ENCODE measurements around the gene CNN1.
"Not testable (repeated sequence)": the region's sequence is repeated elsewhere in the genome, so short reads cannot be mapped to it uniquely, and the experiment has no call there.

CNN1 gene

DNA sequence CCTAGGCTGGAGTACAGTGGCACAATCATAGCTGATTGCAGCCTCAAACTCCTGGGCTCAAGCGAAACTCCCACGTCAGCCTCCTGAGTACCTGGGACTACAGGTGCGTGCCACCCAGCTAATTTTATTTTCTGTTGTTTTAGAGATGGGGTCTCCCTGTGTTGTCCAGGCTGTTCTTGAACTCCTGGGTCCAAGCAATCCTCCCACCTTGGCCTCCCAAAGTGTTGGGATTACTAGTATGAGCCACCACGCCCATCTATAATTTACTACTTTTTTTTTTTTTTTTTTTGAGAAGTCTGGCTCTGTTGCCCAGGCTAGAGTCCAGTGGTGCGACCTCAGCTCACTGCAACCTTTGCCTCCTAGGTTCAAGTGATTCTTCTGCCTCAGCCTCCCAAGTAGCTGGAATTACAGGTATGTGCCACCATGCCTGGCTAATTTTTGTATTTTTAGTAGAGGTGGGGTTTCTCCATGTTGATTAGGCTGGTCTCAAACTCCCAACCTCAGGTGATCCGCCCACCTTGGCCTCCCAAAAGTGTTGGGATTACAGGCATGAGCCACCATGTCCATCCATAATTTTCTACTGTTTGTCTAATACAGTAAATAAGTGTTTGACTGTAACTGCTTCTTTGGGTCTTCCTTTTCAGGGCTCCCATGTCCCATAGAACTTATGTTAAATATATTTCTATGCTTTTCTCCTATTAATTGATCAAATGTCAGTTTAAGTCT, 25.6 kb downstream of the CNN1 start:
- not testable (repeated sequence) for DNase-seq (ENCODE audit: low read depth in 2 of 2)

DNA sequence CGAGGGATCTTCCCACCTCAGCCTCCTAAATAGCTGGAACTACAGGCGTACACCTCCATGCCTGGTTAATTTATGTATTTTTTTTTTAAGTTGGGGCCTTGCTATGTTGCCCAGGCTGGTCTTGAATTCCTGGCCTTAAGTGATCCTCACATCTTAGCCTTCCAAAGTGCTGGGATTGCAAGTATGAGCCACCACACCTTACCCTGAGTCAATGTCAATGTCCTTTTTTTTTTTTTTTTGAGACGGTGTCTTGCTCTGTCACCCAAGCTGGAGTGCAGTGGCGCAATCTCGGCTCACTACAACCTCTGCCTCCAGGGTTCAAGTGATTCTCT, 27.0 kb downstream of the CNN1 start:
- DNase-seq (ENCODE audit: low read depth in 2 of 2), result not testable (repeated sequence)

DNA sequence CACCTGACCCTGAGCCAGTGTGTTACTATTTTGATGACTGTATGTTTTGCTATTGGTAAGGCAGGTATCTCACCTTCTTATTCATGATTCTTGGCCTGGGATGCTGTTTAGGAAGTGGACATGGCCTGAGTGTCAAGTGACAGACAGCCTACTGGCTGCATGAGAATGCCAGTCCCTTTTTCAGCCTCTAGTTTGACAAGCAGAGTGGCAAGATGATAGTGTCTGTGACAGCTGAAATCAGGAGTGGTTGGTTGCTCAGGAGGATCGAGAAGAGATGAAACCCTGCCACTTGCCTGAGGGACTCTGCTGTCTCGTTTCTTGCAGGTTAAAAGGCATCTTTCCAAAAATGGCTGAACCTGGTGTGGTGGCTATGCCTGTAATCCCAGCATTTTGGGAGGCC, 27.5 kb downstream of the CNN1 start:
- DNase-seq (ENCODE audit: low read depth in 2 of 2), result no peak

DNA sequence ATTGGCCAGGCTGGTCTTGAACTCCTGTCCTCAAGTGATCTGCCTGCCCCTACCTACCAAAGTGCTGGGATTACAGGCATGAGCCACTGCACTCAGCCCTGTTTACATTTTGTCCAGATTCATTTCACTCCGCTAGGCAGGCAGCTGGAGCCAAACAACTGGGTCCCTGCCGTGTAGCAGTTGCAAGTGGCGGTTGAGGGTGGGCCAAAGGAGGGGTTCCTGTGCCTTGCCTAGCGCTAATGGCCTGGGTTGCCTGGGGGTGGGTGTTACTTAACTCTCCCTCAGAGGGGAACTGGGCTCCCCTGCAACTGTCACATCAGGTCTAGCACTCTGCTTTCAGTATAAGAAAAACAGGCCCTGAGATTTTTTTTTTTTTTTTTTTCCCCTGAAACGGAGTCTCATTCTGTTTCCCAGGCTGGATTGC, 31.4 kb downstream of the CNN1 start:
- no peak for DNase-seq (ENCODE audit: low read depth in 2 of 2)

DNA sequence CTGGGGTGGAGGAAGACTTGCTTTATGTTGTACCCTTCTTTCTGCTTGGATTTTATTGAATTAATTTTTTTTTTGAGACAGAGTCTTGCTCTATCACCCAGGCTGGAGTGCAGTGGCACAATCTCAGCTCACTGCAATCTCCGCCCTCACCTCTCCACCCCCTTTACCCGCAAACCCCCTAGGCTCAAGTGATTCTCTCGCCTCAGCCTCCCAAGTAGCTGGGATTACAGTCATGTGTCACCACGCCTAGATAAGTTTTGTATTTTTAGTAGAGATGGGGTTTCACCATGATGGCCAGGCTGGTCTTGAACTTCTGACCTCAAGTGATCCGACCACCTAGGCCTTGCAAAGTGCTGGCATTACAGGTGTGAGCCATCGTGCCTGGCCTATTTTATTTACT, 34.7 kb downstream of the CNN1 start:
- not testable (repeated sequence) for DNase-seq (ENCODE audit: low read depth in 2 of 2)

DNA sequence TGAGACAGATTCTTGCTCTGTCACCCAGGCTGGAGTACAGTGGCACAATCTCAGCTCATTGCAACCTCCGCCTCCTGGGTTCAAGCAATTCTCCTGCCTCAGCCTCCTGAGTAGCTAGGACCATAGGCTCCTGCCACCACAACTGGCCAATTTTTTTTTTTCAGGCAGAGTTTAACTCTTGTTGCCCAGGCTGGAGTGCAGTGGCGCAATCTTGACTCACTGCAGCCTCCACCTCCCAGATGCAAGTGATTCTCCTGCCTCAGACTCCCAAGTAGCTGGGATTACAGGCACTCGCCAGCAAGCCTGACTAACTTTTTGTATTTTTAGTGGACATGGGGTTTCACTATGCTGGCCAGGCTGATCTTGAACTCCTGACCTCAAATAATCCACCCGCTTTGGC, 35.1 kb downstream of the CNN1 start:
- DNase-seq (ENCODE audit: low read depth in 2 of 2), result not testable (repeated sequence)

DNA sequence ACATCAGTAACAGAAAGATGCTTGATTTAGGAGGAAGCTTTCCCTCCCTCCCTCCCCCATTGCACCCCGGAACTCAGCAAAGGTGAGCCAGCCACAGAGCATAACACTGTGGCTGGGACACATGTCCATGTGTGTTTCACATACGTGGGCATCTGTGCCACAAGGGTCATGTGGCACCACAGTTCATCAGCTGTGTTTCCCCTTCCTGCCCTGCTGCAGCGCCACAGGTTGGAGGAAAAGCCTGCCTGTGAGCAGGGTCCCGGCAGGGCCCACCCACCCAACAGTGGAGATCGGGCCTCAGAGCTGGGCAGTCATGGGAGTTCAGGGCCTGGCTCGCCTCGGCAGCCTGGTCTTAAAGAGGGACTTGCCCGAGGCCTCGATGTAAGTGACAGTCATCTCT, 36.0 kb downstream of the CNN1 start:
- no peak for DNase-seq (ENCODE audit: low read depth in 2 of 2)

DNA sequence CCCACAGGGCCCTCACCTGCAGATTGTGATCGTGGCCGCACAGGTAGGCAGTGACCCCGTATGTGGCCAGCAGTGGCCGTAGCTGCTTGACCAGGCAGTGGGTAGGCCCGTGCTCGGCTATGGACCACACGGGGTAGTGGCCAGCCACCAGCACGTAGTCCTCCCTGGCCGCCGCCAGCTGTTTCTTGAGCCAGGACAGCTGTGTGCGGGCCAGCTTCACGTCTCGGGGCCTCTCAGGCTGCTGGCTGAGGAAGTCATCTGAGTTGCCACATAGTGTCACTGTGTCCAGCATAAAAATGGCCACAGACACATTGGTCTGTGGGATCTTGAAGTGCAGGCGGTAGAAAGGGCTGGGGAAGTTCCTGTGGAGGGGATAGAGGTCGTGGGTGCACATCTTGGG, 37.6 kb downstream of the CNN1 start:
- no peak for DNase-seq (ENCODE audit: low read depth in 2 of 2)

DNA sequence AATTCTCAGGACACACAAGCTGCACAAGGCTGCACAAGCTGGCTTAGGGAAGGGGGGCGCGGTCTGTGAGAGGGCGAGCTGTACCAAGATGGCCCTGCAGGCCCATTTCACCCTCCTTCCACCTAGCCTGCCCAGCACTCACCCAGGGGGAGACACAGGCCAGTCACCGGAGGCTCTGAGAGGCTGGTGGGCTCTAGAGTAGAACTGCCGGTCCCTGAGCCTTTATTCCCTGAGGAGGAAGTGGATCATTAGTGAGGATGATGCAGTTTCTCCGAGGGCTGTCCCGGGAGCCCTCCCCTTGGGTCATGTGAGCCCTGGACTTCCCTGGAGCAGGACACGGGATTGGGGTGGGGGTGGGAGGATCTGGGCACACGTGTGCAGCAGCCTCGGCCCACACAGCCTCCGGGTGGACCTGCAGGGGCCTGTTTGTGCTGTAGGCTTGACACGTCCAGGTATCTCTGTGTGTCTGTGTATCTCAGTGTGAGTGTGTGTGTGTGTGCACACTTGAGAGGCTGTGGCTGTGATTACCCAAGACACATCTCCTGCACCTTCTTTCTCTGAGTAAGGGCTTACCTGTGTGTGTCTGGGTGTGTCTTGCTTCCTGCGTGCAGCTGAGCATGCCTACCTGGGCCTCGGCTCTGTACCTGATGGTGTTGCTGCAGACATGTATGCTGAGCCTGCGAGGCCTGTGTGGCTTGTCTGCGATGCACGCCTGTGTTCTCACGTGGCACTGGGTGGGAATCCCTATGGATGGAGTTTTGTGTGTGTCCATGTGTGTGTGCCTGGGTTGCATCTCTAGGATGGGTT, 39.0 kb downstream of the CNN1 start, which contains the start of gene ACP5:
Gene ACP5 (minus strand): TSS at position 195 of the 807 bp plus-strand sequence. CDS start 328 bp downstream, outside the sequence.
- no peak for DNase-seq (ENCODE audit: low read depth in 2 of 2)

DNA sequence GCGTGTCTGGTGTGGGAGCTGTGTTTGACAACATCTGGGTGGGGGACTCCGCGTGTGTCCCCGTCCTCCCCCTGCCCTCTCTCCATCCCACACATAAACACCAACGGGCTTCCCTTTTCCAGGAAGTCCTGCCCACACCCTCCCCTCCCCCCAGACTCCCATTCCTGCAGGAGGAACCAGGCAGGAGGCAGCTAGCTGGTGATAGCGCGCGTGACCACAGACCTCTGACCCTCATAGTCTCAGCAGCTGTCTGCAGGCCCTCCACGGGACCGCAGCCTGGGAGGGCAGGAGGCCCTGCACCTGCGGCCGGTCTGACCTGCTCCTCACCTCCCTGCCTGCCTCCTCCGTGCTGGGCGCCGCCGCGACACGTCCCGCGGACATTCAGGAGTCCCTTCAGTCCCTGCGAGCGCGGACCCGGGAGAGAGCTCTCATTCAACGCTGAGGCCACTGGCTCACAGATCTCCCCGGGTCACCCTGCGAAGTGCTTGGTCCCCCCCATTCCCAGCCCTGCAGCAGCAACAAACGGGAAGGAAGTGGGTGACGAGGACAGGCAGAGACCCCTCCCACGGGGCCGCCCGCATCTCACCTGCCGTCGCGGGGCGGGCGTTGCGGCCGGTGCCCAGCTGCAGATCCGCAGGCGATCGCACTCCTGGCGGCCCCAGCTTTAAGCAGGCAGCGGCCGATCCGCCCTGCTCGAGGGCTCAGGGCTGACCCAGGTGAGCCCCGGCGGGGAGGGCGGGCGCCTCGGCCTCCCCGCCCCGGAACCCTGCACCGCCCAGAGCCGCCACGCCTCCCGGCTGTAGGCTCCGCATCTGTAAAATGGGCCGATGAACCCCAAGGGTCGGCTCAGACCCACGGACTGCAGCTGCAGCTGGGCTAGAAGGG, 39.8 kb downstream of the CNN1 start:
- DNase-seq (ENCODE audit: low read depth in 2 of 2), result no peak

DNA sequence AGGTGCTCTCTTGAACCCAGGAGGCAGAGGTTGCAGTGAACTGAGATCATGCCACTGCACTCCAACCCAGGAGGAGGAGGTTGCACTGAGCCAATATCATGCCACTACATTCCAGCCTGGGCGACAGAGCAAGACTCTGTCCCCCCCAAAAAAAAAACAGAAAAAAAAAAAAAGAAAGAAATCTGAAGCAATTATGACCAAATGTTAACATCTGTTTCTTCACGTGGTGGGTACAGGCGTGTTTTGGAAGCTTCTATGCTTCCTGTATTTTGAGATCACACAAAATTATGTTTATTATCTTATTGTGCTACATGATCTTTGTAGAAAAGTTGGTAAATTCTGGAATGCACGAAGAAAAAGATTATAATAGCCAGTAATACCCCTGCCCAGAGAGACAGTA, 41.5 kb downstream of the CNN1 start:
- DNase-seq (ENCODE audit: low read depth in 2 of 2), result no peak

DNA sequence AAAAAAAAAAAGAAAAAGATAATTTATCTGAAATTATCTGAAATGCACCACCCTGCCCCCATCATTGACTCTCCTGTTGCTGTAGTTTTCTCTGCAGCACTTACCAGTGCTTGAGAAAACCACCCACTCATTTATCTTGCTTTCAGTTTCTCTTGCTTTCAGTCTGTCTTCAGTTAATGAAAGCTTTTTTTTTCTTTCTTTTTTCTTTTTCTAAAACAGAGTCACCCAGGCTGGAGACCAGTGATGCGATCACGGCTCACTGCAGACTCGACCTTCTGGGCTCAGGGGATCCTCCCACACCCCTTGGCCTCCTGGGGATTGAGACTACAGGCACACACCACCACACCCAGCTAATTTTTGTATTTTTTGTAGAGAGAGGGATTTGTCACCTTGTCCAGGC, 43.1 kb downstream of the CNN1 start:
- peak; percentile 34 to 36 for DNase-seq (ENCODE audit: low read depth in 2 of 2)

DNA sequence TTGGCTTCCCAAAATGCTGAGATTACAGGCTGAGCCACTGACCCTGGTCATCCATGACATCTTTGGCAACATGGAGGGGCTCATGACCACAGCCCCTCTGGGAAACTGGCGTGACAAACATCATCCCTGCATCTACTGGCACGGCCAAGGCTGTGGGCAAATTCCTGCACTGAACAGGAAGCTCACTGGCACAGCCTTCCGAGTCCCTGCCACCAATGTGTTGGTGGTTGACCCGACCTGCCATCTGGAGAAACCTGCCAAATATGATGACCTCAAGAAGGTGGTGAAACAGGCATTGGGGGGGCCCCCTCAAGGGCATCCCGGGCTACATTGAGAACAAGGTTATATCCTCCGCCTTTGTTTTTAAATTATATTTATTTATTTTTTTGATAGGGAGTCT, 47.7 kb downstream of the CNN1 start:
- DNase-seq (ENCODE audit: low read depth in 2 of 2), result no peak

DNA sequence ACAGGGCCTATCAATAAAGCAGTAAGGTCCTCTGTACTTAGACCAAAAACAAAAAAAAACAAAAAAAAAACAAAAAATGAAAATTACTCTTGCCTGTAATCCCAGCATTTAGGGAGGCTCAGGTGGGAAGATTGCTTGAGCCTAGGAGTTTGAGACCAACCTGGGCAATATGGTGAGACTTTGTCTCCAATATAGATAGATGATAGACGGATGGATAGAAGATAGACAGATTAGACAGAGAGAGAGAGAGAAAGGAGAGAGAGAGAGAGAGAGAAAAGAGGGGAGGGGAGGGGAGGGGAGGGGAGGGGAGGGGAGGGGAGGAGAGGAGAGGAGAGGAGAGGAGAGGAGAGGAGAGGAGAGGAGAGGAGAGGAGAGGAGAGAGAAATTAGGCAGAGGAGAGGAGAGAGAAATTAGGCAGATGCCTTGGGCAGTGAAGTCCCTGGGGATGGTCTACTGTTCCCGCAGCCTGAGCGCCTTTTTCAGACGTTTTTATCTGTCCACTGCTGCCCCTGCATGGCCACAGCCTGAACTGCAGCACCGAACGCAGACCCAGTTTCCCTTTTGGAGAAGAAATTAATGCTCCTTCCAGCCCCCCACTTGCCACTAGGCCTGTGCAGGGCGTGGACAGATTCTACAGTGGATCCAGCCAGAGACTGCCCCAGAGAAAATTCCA, 48.8 kb downstream of the CNN1 start:
- peak; percentile 66 to 72 for DNase-seq (ENCODE audit: low read depth in 2 of 2)

DNA sequence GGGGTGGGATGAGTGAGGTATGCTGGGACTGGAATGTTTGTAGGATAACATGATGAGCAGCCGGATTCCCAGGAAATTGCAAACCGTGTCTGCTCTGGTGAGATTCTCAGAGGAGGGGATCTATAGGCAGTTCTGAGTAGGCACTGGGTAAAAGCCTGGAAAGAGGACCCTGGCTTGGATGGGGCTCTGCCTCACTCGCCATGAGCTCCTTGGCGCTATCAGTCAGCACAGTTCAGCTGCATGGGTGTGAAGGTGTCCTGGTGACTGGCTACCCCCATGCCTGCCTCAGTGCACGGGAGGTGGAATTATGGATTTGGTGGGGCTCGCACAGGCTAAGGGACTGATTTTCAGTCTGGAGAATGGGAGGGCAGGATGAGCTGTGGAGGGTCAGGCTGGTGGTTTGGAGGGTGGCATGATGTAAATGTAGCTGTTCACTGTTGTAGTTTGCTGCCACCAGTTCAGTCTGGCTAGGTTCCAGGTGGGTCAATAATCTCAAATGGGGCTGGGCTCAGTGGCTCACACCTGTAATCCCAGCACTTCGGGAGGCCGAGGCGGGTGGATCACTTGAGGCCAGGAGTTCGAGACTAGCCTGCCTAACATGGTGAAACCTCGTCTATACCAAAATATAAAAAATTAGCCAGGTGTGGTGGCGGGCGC, 49.5 kb downstream of the CNN1 start:
- no peak for DNase-seq (ENCODE audit: low read depth in 2 of 2)

DNA sequence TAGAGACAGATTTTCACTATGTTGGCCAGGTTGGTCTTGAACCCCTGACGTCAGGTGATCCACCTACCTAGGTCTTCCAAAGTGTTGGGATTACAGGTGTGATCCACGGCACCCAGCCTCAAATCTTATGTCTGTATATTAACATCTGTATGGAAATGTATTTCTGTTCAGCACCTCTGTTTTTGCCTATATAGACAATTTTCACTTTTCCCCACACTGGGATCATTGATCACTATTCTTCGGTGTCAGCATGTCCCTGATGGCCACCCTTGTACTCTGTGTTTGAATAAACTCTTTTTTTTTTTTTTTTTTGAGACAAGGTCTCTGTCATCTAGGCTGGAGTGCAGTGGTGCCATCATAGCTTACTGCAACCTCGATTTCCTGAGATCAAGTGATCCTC, 55.4 kb downstream of the CNN1 start:
- DNase-seq (ENCODE audit: low read depth in 2 of 2), result no peak

DNA sequence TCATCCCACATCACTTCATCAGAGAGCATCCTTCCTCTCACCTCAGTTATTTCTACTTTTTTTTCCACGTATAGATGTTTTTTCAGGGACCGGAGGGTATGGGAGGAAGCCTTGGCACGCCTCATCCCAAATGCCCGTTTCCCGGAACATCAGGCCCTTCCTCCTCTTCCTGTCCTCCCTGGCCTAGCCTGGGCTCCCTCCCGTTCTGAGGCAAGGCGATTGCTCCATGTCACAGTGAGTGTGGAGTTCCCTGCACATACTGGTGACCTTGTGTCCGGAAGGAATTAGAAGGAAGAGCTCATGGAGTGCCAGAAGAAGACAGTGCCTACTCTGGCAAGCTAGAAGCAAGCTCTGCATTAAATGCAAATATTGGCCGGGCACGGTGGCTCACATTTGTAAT, 57.5 kb downstream of the CNN1 start:
- DNase-seq (ENCODE audit: low read depth in 2 of 2), result no peak

DNA sequence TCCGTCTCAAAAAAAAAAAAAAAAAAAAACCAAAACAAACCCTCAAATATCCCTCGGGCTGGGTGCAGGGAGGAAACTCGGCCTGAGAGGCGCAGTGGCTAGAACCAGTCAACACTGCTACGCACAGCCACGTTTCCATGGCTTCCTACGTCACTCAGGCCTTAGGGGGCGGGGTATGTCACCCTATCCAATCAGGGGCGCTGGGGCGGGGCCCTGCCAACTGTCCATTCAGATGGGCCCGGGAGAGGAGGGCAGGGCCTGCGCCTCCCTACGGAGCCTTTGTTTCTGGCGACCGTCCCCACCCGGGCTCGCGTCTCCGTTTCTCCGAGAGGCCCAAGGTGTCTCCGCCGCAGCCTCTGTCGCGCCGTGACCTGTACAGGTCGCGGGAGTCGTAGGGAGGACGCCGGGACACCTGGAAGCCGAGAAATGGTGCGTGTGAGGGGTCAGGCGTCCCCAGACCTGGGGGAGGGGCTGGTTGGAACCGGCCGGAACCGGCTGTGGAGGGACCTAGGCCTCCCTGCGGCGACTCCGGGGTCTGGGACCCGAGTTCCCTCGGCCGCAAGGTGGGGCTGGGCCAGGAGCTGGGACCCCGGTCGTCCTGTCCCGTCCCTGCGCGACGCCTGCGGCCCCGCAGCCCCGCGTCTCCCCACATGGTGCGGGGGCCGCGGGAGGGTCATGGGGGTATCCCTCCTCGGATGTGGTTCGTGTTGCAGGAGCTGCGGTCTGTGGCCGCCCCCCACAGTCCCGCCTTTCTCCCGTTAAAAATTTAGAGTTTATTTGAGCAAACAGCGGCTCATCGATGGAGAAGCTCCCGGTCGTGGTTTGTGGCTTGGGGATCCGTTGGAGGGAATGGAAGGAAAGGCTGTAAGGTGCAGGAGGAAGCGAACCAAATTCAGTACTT, 58.8 kb downstream of the CNN1 start, which contains the start of gene ZNF627:
Gene ZNF627 (plus strand): TSS at position 282 of the 901 bp plus-strand sequence. CDS start 145 bp downstream, at position 427.
- peak; percentile 92 to 97 for DNase-seq (ENCODE audit: low read depth in 2 of 2)

DNA sequence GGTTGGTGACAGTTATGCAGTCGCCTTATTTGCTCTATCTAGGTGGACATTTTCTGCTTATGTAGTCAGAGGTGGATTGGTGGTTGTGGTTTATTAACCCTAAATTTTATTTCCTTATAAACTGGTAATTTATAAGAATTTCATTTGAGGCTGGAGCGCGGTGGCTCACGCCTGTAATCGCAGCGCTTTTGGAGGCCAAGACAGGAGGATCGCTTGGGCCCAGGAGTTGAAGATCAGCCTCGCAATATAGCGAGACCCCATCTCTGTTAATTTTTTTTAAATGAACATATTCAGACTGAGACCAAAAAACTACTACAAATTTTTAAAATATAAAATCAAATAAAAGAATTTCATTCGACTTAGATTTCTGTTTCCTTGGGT, 59.4 kb downstream of the CNN1 start:
- no peak for DNase-seq (ENCODE audit: low read depth in 2 of 2)

DNA sequence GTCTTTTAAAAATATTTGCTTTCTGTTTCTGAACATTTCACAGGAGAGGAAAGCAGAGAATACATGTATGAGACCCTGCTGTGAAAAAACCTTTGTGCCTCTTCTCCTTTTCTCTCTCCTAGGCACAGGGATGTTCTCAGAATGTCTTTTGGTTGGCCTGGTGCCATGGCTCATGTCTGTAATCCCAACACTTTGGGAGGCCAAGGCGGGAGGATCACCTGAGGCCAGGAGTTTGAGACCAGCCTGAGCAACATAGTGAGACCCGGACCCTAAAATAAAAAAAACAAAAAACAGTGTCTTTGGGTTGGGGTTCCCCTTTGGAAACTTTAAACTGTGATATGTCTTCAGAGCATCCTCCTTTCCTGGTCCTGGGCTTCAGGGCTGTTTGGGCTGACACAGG, 60.1 kb downstream of the CNN1 start:
- DNase-seq (ENCODE audit: low read depth in 2 of 2), result no peak
